Stimulated activated CD4-positive, alpha-beta T cell treated with anti-CD3 and anti-CD28 coated beads, Interleukin-1b, Interleukin-23, amount 100 ng/mL, for 48 hours (primary cell): ENCODE results near the gene HCN4.
"Not testable (repeated sequence)": the region's sequence is repeated elsewhere in the genome, so short reads cannot be mapped to it uniquely, and the experiment has no call there.

Source experiments
- DNase-seq: peaks from one replicate; pipeline ENCODE4 v3.0.0-alpha.2; 2020

HCN4 gene

GRCh38 chr15:73368301-73369136 lies at the start of gene HCN4:
TSS of gene HCN4 (minus strand) at chr15:73368958. CDS start at chr15:73368270, 688 bp downstream.
- DNase-seq = no peak

- DNase-seq = no peak
These were observed 46.1 kb upstream of the HCN4 start for GRCh38 chr15:73414876-73415275.

- no peak for DNase-seq
These were observed 34.4 kb upstream of the HCN4 start for GRCh38 chr15:73403171-73403570.

- DNase-seq = not testable (repeated sequence)
These were observed 31.5 kb upstream of the HCN4 start for GRCh38 chr15:73400222-73400621.

- no peak for DNase-seq
These were observed 30.1 kb upstream of the HCN4 start for GRCh38 chr15:73398861-73399260.

- DNase-seq = no peak
These were observed 28.7 kb upstream of the HCN4 start for GRCh38 chr15:73397461-73397860.

GRCh38 chr15:73395671-73396070 lies 26.9 kb upstream of the HCN4 start:
- DNase-seq = no peak

- no peak for DNase-seq
These were observed 26.0 kb upstream of the HCN4 start for GRCh38 chr15:73394782-73395181.

GRCh38 chr15:73393336-73393735 lies 24.6 kb upstream of the HCN4 start:
- DNase-seq = no peak

- no peak for DNase-seq
These were observed 23.3 kb upstream of the HCN4 start for GRCh38 chr15:73392025-73392424.

GRCh38 chr15:73391128-73391872 lies 22.5 kb upstream of the HCN4 start:
- no peak for DNase-seq

GRCh38 chr15:73389971-73390544 lies 21.3 kb upstream of the HCN4 start:
- DNase-seq = no peak

GRCh38 chr15:73389539-73389938 lies 20.8 kb upstream of the HCN4 start:
- no peak for DNase-seq

- no peak for DNase-seq
These were observed 19.6 kb upstream of the HCN4 start for GRCh38 chr15:73388256-73388781.

GRCh38 chr15:73387507-73388255 lies 18.9 kb upstream of the HCN4 start:
- no peak for DNase-seq

- DNase-seq = no peak
These were observed 18.2 kb upstream of the HCN4 start for GRCh38 chr15:73386886-73387506.

GRCh38 chr15:73386238-73386637 lies 17.5 kb upstream of the HCN4 start:
- DNase-seq = no peak

- DNase-seq = no peak
These were observed 16.4 kb upstream of the HCN4 start for GRCh38 chr15:73385205-73385604.

- no peak for DNase-seq
These were observed 14.8 kb upstream of the HCN4 start for GRCh38 chr15:73383310-73384189.

- no peak for DNase-seq
These were observed 13.4 kb upstream of the HCN4 start for GRCh38 chr15:73382115-73382514.

GRCh38 chr15:73380661-73381060 lies 11.9 kb upstream of the HCN4 start:
- no peak for DNase-seq
